WERI-Rb-1 (cell line): Measurements from ENCODE around the gene DMRTA2.

Experiments
- DNase-seq: peaks from one replicate; pipeline ENCODE4 v3.0.0-alpha.2; 2020
- H3K27ac ChIP-seq: fragments of 250-450 bp; sonication (Bioruptor Pico); 2 replicates; pipeline ENCODE4 v1.5.1; 2020; ENCODE audit warnings: mild to moderate bottlenecking, moderate library complexity
- H3K27me3 ChIP-seq: fragments of 250-450 bp; sonication (Bioruptor Pico); 2 replicates; pipeline ENCODE4 v1.5.1; 2021; ENCODE audit warnings: mild to moderate bottlenecking, low read depth, moderate library complexity; ENCODE audit not compliant: insufficient read depth, severe bottlenecking
- H3K36me3 ChIP-seq: fragments of 250-450 bp; sonication (Bioruptor Pico); 2 replicates; pipeline ENCODE4 v1.5.1; 2020; ENCODE audit warnings: mild to moderate bottlenecking, moderate library complexity
- H3K4me3 ChIP-seq: 2 replicates; pipeline ENCODE4 v1.5.1; 2011; ENCODE audit warnings: low read depth, mild to moderate bottlenecking, control low read depth, low read length
- H3K9me3 ChIP-seq: fragments of 250-450 bp; sonication (Bioruptor Pico); 2 replicates; pipeline ENCODE4 v1.5.1; 2021; ENCODE audit warnings: mild to moderate bottlenecking, moderate library complexity; ENCODE audit not compliant: severe bottlenecking
- CTCF ChIP-seq: IDR thresholded peaks from 2 replicates; pipeline ENCODE4 v1.5.1; 2011; ENCODE audit warnings: low read depth, mild to moderate bottlenecking, control low read depth, inconsistent platforms, low read length

Gene DMRTA2

GRCh38 chr1:50452700-50453099 lies 29.5 kb upstream of the DMRTA2 start:
- no peak overlapping the region for H3K4me3 ChIP-seq

GRCh38 chr1:50450861-50451653 lies 27.8 kb upstream of the DMRTA2 start:
- Histone ChIP-seq H3K27me3 (no peaks in the 10 kb centered on the region), H3K27ac (no peak overlapping the region), H3K36me3 (no peaks in the 10 kb centered on the region; the same call in 1 of the 2 replicates), H3K9me3 (no peaks in the 10 kb centered on the region), H3K4me3 (no peak overlapping the region)
- peak; percentile 27 for DNase-seq
- no peak for TF ChIP-seq CTCF

More at GRCh38 chr1:50452700-50453099, 29.5 kb upstream of the DMRTA2 start:
- Histone ChIP-seq H3K9me3 (no peaks in the 10 kb centered on the region), H3K36me3 (no peaks in the 10 kb centered on the region; the same call in 1 of the 2 replicates), H3K27ac (no peak overlapping the region), H3K27me3 (no peaks in the 10 kb centered on the region)
- TF ChIP-seq CTCF = no peak
- DNase-seq = no peak

DNA sequence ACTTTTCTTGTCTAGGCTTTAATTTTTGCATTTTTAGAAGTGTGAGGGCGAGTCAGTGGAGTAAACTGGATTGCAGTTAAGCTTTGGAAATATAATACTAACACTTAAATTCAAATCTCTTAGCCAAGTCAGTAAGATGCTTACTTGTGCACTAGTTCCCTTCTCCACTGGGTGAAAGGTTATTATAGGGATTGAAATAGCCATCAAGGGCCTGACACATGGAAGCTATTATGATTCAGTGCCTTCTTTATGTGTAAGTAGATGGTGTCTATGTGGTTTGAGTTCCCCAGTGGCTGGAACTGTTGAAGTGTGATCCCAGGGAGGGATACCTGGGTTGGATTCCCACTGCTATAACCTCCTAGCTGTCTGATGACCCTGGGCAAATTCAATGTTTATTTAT lies 24.7 kb upstream of the DMRTA2 start:
- peaks cover 3% of the 10 kb centered on the region; the same call in 1 of the 2 replicates for H3K36me3 ChIP-seq
- TF ChIP-seq CTCF = no peak
- no peak for DNase-seq

GRCh38 chr1:50441183-50441582 lies 17.9 kb upstream of the DMRTA2 start:
- TF ChIP-seq CTCF = no peak
- H3K36me3 ChIP-seq = peaks cover 18% of the 10 kb centered on the region
- H3K9me3 ChIP-seq = no peaks in the 10 kb centered on the region
- no peaks in the 10 kb centered on the region for H3K27me3 ChIP-seq
- H3K27ac ChIP-seq = no peak overlapping the region
- DNase-seq = no peak
- H3K4me3 ChIP-seq = no peak overlapping the region

More for the DNA sequence above, 24.7 kb upstream of the DMRTA2 start:
- Histone ChIP-seq H3K27me3 (no peaks in the 10 kb centered on the region), H3K27ac (no peak overlapping the region), H3K9me3 (no peaks in the 10 kb centered on the region), H3K4me3 (no peak overlapping the region)

GRCh38 chr1:50438945-50439344 lies 15.7 kb upstream of the DMRTA2 start:
- TF ChIP-seq CTCF = no peak
- Histone ChIP-seq H3K36me3 (peaks cover 18% of the 10 kb centered on the region), H3K27ac (no peak overlapping the region), H3K4me3 (no peak overlapping the region), H3K9me3 (no peaks in the 10 kb centered on the region), H3K27me3 (no peaks in the 10 kb centered on the region)
- no peak for DNase-seq

GRCh38 chr1:50436489-50436888 lies 13.2 kb upstream of the DMRTA2 start:
- no peak for DNase-seq
- Histone ChIP-seq H3K36me3 (peaks cover 15% of the 10 kb centered on the region), H3K27me3 (no peaks in the 10 kb centered on the region), H3K9me3 (no peaks in the 10 kb centered on the region), H3K4me3 (no peak overlapping the region), H3K27ac (no peak overlapping the region)
- no peak for TF ChIP-seq CTCF
